ENCODE results near the gene FEN1. TPM values are rescaled to one million over a fixed set of nuclear protein-coding genes. Genes with fewer than 3 reads are reported as not detected.

FEN1 gene
- polyA plus RNA-seq, 2 of the 4 experiments (the other 2 are of a cell fraction): 38.4 to 105 TPM

DNA sequence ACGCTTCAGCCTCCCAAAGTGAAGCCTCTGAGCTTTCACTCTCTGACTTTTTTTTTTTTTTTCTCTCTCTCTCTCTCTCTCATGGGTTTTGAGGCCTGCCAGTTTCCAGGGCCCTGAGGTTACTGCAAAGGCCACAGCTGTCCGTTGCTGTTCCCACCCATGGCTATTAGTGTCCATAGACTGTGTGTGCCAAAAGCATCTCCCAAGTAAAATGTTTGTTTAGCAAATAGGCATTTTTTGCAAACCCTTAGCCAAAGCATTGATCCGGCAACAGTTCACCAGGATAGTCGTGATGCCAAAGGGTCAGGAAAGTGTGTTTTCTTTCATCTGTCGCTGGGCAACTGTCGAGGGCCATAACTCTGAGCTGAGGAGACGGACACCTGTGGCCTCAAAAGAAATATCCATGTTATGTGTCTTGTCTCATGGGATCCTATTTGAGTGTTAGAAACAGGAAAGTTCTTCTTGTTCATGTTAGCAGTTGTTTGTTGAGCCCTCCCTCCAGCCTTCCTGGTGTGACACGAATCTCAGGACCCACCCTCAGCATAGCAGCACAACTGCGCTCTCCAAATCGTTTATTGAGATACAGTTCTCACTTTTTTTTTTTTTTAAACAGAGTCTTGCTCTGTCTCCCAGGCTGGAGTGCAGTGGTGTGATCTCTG is 53.8 kb downstream of the FEN1 start:
- H3K4me2 ChIP-seq: no peak overlapping the region
- no peak overlapping the region for H3K27ac ChIP-seq
- ATAC-seq (no peak), FAIRE-seq (no peak), DNase-seq (ENCODE audit: low read depth in 1 of 2, low spot score in 1 of 2) (no peak)
- ChIA-PET POLR2A (no interaction called here), CTCF (interaction anchor here (0.8 to 1.9 kb wide), 6 partner anchors 15 to 261 kb away, joined by 3 to 7 read pairs (median 3); no protein-coding TSS in a partner anchor)
- no peaks in the 10 kb centered on the region for H3K9me3 ChIP-seq
- TF ChIP-seq CBX2 (IDR thresholded peaks at IDR 0.05; ENCODE audit: borderline replicate concordance, low read depth): no peak
- no peak for TF ChIP-seq PBX3 (IDR thresholded peaks at IDR 0.05)
- TF ChIP-seq TFCP2L1 (CRISPR knock-in tag; IDR thresholded peaks at IDR 0.05): no peak
- TF ChIP-seq ESRRA (IDR thresholded peaks at IDR 0.05; ENCODE audit: borderline replicate concordance, low read length): no peak
- no peak for TF ChIP-seq GATA3 (IDR thresholded peaks at IDR 0.05; ENCODE audit: borderline replicate concordance)
- TF ChIP-seq, protein P1, sequence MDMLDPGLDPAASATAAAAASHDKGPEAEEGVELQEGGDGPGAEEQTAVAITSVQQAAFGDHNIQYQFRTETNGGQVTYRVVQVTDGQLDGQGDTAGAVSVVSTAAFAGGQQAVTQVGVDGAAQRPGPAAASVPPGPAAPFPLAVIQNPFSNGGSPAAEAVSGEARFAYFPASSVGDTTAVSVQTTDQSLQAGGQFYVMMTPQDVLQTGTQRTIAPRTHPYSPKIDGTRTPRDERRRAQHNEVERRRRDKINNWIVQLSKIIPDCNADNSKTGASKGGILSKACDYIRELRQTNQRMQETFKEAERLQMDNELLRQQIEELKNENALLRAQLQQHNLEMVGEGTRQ (IDR thresholded peaks at IDR 0.05): no peak
- TF ChIP-seq ZSCAN20 (CRISPR knock-in tag; IDR thresholded peaks at IDR 0.05): no peak
- no peak for TF ChIP-seq FOXS1 (CRISPR knock-in tag; IDR thresholded peaks at IDR 0.05)
- no peak for TF ChIP-seq KDM1A (IDR thresholded peaks at IDR 0.05; ENCODE audit: low read depth)
- TF ChIP-seq HOXB13 (CRISPR knock-in tag; IDR thresholded peaks at IDR 0.05; ENCODE audit: low read depth): no peak
- no peak for TF ChIP-seq CEBPB (IDR thresholded peaks at IDR 0.05)
- TF ChIP-seq, protein P2, sequence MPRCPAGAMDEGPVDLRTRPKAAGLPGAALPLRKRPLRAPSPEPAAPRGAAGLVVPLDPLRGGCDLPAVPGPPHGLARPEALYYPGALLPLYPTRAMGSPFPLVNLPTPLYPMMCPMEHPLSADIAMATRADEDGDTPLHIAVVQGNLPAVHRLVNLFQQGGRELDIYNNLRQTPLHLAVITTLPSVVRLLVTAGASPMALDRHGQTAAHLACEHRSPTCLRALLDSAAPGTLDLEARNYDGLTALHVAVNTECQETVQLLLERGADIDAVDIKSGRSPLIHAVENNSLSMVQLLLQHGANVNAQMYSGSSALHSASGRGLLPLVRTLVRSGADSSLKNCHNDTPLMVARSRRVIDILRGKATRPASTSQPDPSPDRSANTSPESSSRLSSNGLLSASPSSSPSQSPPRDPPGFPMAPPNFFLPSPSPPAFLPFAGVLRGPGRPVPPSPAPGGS (IDR thresholded peaks at IDR 0.05): no peak
- TF ChIP-seq MAFK (IDR thresholded peaks at IDR 0.05; ENCODE audit: partially characterized antibody): no peak
- TF ChIP-seq FOSL2 (IDR thresholded peaks at IDR 0.05): no peak
- TF ChIP-seq FOSL2 (CRISPR knock-in tag; IDR thresholded peaks at IDR 0.05): no peak
- no peak for TF ChIP-seq CBX8 (IDR thresholded peaks at IDR 0.05)
- no peak for TF ChIP-seq SMC3 (IDR thresholded peaks at IDR 0.05)
- TF ChIP-seq, protein P3, sequence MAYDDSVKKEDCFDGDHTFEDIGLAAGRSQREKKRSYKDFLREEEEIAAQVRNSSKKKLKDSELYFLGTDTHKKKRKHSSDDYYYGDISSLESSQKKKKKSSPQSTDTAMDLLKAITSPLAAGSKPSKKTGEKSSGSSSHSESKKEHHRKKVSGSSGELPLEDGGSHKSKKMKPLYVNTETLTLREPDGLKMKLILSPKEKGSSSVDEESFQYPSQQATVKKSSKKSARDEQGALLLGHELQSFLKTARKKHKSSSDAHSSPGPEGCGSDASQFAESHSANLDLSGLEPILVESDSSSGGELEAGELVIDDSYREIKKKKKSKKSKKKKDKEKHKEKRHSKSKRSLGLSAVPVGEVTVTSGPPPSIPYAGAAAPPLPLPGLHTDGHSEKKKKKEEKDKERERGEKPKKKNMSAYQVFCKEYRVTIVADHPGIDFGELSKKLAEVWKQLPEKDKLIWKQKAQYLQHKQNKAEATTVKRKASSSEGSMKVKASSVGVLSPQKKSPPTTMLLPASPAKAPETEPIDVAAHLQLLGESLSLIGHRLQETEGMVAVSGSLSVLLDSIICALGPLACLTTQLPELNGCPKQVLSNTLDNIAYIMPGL (CRISPR knock-in tag; IDR thresholded peaks at IDR 0.05; ENCODE audit: borderline replicate concordance): no peak
- no peak for TF ChIP-seq ELK1 (IDR thresholded peaks at IDR 0.05; ENCODE audit: low read depth, low read length)
- H3K4me3 ChIP-seq: no peak overlapping the region
- H3K4me1 ChIP-seq: no peaks in the 10 kb centered on the region
- 96% methylated on average over 10 of the region's 10 CpGs for WGBS (ENCODE audit: missing lambda C conversion rate)

Other genes starting within 250 kb of the FEN1 start
- gene SYT7, start 211.8 kb upstream of the FEN1 start, polyA plus RNA-seq (2011; rRNA removed): 0.37 and 0.38 TPM in 2 replicates
- 0.78 to 1.0 TPM (median 1.0 TPM) in 3 replicates for gene SYT7, start 211.8 kb upstream of the FEN1 start, polyA plus RNA-seq (2017; fragmentation: RNase III; extraction: RNeasy Plus Mini Kit Qiagen cat#74134 plus additional on column Dnase treatment)
- 0.93 and 1.2 TPM in 2 replicates for gene DAGLA, start 112.5 kb upstream of the FEN1 start, polyA plus RNA-seq (2011; rRNA removed)
- 2.2 to 2.5 TPM (median 2.5 TPM) in 3 replicates for gene DAGLA, start 112.5 kb upstream of the FEN1 start, polyA plus RNA-seq (2017; fragmentation: RNase III; extraction: RNeasy Plus Mini Kit Qiagen cat#74134 plus additional on column Dnase treatment)
- gene MYRF, start 40.3 kb upstream of the FEN1 start, polyA plus RNA-seq (2011; rRNA removed): 14.7 and 28.4 TPM in 2 replicates
- 19.2 to 22.3 TPM (median 21.2 TPM) in 3 replicates for gene MYRF, start 40.3 kb upstream of the FEN1 start, polyA plus RNA-seq (2017; fragmentation: RNase III; extraction: RNeasy Plus Mini Kit Qiagen cat#74134 plus additional on column Dnase treatment)
- gene TMEM258, start 312 bp upstream of the FEN1 start, polyA plus RNA-seq (2011; rRNA removed): 280 and 375 TPM in 2 replicates
- 232 to 262 TPM (median 257 TPM) in 3 replicates for gene TMEM258, start 312 bp upstream of the FEN1 start, polyA plus RNA-seq (2017; fragmentation: RNase III; extraction: RNeasy Plus Mini Kit Qiagen cat#74134 plus additional on column Dnase treatment)
- 163 and 175 TPM in 2 replicates for gene FADS1, start 24.1 kb downstream of the FEN1 start, polyA plus RNA-seq (2011; rRNA removed)
- gene FADS1, start 24.1 kb downstream of the FEN1 start, polyA plus RNA-seq (2017; fragmentation: RNase III; extraction: RNeasy Plus Mini Kit Qiagen cat#74134 plus additional on column Dnase treatment): 121 to 205 TPM (median 189 TPM) in 3 replicates
- 215 and 278 TPM in 2 replicates for gene FADS2, start 35.4 kb downstream of the FEN1 start, polyA plus RNA-seq (2011; rRNA removed)
- gene FADS2, start 35.4 kb downstream of the FEN1 start, polyA plus RNA-seq (2017; fragmentation: RNase III; extraction: RNeasy Plus Mini Kit Qiagen cat#74134 plus additional on column Dnase treatment): 184 to 391 TPM (median 352 TPM) in 3 replicates
- gene FADS3, start 98.6 kb downstream of the FEN1 start, polyA plus RNA-seq (2011; rRNA removed): 17.5 and 22.3 TPM in 2 replicates
- 36.3 to 43.5 TPM (median 42.9 TPM) in 3 replicates for gene FADS3, start 98.6 kb downstream of the FEN1 start, polyA plus RNA-seq (2017; fragmentation: RNase III; extraction: RNeasy Plus Mini Kit Qiagen cat#74134 plus additional on column Dnase treatment)
- gene RAB3IL1, start 124.7 kb downstream of the FEN1 start, polyA plus RNA-seq (2011; rRNA removed): 3.8 and 5.8 TPM in 2 replicates
- 5.0 to 6.6 TPM (median 6.2 TPM) in 3 replicates for gene RAB3IL1, start 124.7 kb downstream of the FEN1 start, polyA plus RNA-seq (2017; fragmentation: RNase III; extraction: RNeasy Plus Mini Kit Qiagen cat#74134 plus additional on column Dnase treatment)
- 1.2 and 1.5 TPM in 2 replicates for gene BEST1, start 157.4 kb downstream of the FEN1 start, polyA plus RNA-seq (2011; rRNA removed)
- gene BEST1, start 157.4 kb downstream of the FEN1 start, polyA plus RNA-seq (2017; fragmentation: RNase III; extraction: RNeasy Plus Mini Kit Qiagen cat#74134 plus additional on column Dnase treatment): 0.98 to 2.1 TPM (median 1.9 TPM) in 3 replicates
- 2,791 and 4,959 TPM in 2 replicates for gene FTH1, start 174.7 kb downstream of the FEN1 start, polyA plus RNA-seq (2011; rRNA removed)
- gene FTH1, start 174.7 kb downstream of the FEN1 start, polyA plus RNA-seq (2017; fragmentation: RNase III; extraction: RNeasy Plus Mini Kit Qiagen cat#74134 plus additional on column Dnase treatment): 12,354 to 13,747 TPM (median 12,799 TPM) in 3 replicates

Measured in A549 (cell line).